ENCODE data around the gene ATR.

The ATR gene

GRCh38 chr3:142470826-142471225 lies 107.7 kb downstream of the ATR start:
- no peak overlapping the region for H3K4me3 ChIP-seq (IDR thresholded peaks at IDR 0.05; ENCODE audit: insufficient read depth, low read depth, low read length)
- H3K9ac ChIP-seq = no peak overlapping the region
- H3K27ac ChIP-seq = no peak overlapping the region
- no peaks in the 10 kb centered on the region for H3K27me3 ChIP-seq (ENCODE audit: insufficient read depth, low read depth)
- H3K4me1 ChIP-seq (ENCODE audit: low read depth, poor library complexity, severe bottlenecking) = no peaks in the 10 kb centered on the region
- no peak overlapping the region for H2AFZ ChIP-seq (ENCODE audit: low read depth)
- TF ChIP-seq, protein P1, sequence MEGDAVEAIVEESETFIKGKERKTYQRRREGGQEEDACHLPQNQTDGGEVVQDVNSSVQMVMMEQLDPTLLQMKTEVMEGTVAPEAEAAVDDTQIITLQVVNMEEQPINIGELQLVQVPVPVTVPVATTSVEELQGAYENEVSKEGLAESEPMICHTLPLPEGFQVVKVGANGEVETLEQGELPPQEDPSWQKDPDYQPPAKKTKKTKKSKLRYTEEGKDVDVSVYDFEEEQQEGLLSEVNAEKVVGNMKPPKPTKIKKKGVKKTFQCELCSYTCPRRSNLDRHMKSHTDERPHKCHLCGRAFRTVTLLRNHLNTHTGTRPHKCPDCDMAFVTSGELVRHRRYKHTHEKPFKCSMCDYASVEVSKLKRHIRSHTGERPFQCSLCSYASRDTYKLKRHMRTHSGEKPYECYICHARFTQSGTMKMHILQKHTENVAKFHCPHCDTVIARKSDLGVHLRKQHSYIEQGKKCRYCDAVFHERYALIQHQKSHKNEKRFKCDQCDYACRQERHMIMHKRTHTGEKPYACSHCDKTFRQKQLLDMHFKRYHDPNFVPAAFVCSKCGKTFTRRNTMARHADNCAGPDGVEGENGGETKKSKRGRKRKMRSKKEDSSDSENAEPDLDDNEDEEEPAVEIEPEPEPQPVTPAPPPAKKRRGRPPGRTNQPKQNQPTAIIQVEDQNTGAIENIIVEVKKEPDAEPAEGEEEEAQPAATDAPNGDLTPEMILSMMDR (conservative IDR thresholded peaks at IDR 0.05; ENCODE audit: low read depth, low read length) = no peak
- H3K36me3 ChIP-seq (ENCODE audit: insufficient read depth) = no peaks in the 10 kb centered on the region
- H3K79me2 ChIP-seq (ENCODE audit: insufficient read depth, low read depth) = no peaks in the 10 kb centered on the region
- no peaks in the 10 kb centered on the region for H4K20me1 ChIP-seq (ENCODE audit: insufficient read depth)
- H3K4me2 ChIP-seq = no peak overlapping the region

GRCh38 chr3:142468456-142468855 lies 110.1 kb downstream of the ATR start:
- Histone ChIP-seq H2AFZ (ENCODE audit: low read depth) (no peak overlapping the region), H3K27ac (no peak overlapping the region), H3K4me3 (IDR thresholded peaks at IDR 0.05; ENCODE audit: insufficient read depth, low read depth, low read length) (no peak overlapping the region), H3K4me1 (ENCODE audit: low read depth, poor library complexity, severe bottlenecking) (no peaks in the 10 kb centered on the region), H3K9ac (no peak overlapping the region), H3K36me3 (ENCODE audit: insufficient read depth) (no peaks in the 10 kb centered on the region; the same call in 1 of the 2 replicates), H4K20me1 (ENCODE audit: insufficient read depth) (no peaks in the 10 kb centered on the region), H3K79me2 (ENCODE audit: insufficient read depth, low read depth) (no peaks in the 10 kb centered on the region), H3K27me3 (ENCODE audit: insufficient read depth, low read depth) (no peaks in the 10 kb centered on the region), H3K4me2 (no peak overlapping the region)
- TF ChIP-seq, protein P1 (conservative IDR thresholded peaks at IDR 0.05; ENCODE audit: low read depth, low read length) = no peak

DNA sequence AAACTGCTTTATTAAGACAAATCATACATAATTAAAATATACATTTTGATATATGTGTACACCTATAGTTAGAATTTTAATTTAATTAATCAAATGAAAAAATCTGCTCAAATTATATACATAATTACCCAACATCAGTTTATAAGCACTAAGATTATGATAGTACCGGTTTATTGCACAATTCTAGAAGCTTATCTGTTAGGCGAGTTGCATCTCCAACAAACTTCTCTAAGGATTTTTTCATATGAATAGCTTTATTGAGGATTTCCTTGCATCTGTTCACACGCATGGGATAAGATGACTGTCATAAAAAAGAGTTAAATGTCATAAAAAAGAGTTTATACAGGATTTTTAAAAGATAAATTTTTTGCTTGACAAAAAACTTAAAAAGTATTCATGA lies 110.8 kb downstream of the ATR start:
- no peaks in the 10 kb centered on the region for H3K27me3 ChIP-seq (ENCODE audit: insufficient read depth, low read depth)
- H3K27ac ChIP-seq = no peak overlapping the region
- TF ChIP-seq, protein P1 (conservative IDR thresholded peaks at IDR 0.05; ENCODE audit: low read depth, low read length) = no peak
- H3K4me2 ChIP-seq = no peak overlapping the region
- no peak overlapping the region for H2AFZ ChIP-seq (ENCODE audit: low read depth)
- no peaks in the 10 kb centered on the region; the same call in 1 of the 2 replicates for H3K36me3 ChIP-seq (ENCODE audit: insufficient read depth)
- no peaks in the 10 kb centered on the region for H3K4me1 ChIP-seq (ENCODE audit: low read depth, poor library complexity, severe bottlenecking)
- H3K9ac ChIP-seq = no peak overlapping the region
- no peaks in the 10 kb centered on the region for H3K79me2 ChIP-seq (ENCODE audit: insufficient read depth, low read depth)
- no peak overlapping the region for H3K4me3 ChIP-seq (IDR thresholded peaks at IDR 0.05; ENCODE audit: insufficient read depth, low read depth, low read length)
- H4K20me1 ChIP-seq (ENCODE audit: insufficient read depth) = no peaks in the 10 kb centered on the region

DNA sequence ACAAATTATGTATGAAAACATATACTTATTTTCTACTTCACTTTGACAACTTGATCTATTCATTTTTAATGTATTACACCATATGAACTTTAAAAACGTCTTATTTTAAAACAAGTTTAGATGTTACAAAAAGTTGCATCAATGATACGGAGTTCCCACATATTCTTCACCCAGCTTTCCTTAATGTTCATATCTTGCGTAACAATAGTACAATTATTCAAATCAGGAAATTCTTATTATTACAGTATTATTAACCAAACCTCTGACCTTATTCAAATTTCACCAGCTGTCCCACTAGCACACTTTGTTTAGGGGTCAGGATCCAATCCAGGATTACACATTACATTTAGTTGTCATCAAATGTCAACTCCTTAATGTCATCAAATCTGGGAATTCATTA lies 117.8 kb downstream of the ATR start:
- no peak overlapping the region for H3K27ac ChIP-seq
- peaks cover 7% of the 10 kb centered on the region; the same call in 1 of the 2 replicates for H3K36me3 ChIP-seq (ENCODE audit: insufficient read depth)
- no peak overlapping the region for H3K9ac ChIP-seq
- H4K20me1 ChIP-seq (ENCODE audit: insufficient read depth) = no peaks in the 10 kb centered on the region
- no peaks in the 10 kb centered on the region for H3K27me3 ChIP-seq (ENCODE audit: insufficient read depth, low read depth)
- no peaks in the 10 kb centered on the region for H3K79me2 ChIP-seq (ENCODE audit: insufficient read depth, low read depth)
- H3K4me3 ChIP-seq (IDR thresholded peaks at IDR 0.05; ENCODE audit: insufficient read depth, low read depth, low read length) = no peak overlapping the region
- TF ChIP-seq, protein P1 (conservative IDR thresholded peaks at IDR 0.05; ENCODE audit: low read depth, low read length) = no peak
- H3K4me1 ChIP-seq (ENCODE audit: low read depth, poor library complexity, severe bottlenecking) = no peaks in the 10 kb centered on the region
- H3K4me2 ChIP-seq = no peak overlapping the region
- H2AFZ ChIP-seq (ENCODE audit: low read depth) = no peak overlapping the region

Data from KMS-11 (cell line).